Skeletal muscle cell (primary cell): ENCODE data around the gene DNAI2.
A peak's percentile ranks its signal among the peaks of the same experiment; 100 is the strongest.

Source experiments
- DNase-seq: peaks from one replicate; pipeline ENCODE4 v3.0.0-alpha.2; 2010; ENCODE audit warnings: low read depth
- H3K4me3 ChIP-seq: 2 replicates; pipeline ENCODE4 v1.5.1; 2011; ENCODE audit warnings: low read depth, mild to moderate bottlenecking, control low read depth, low read length, moderate library complexity

The DNAI2 gene

GRCh38 chr17:74274060-74274708 lies at the start of gene DNAI2:
Gene DNAI2, plus strand, starts transcription at chr17:74274234. Its CDS starts 7,584 bp downstream, at chr17:74281818.
- DNase-seq: no peak
- H3K4me3 ChIP-seq: no peak within 1 kb of the TSS

- no peak overlapping the region for H3K4me3 ChIP-seq
- no peak for DNase-seq
Observed at GRCh38 chr17:74224959-74225725, 48.9 kb upstream of the DNAI2 start.

- DNase-seq: no peak
- H3K4me3 ChIP-seq: no peak overlapping the region
Observed at GRCh38 chr17:74226252-74226651, 47.8 kb upstream of the DNAI2 start.

GRCh38 chr17:74227271-74228080 lies 46.6 kb upstream of the DNAI2 start:
- no peak for DNase-seq
- H3K4me3 ChIP-seq: no peak overlapping the region

- no peak overlapping the region for H3K4me3 ChIP-seq
- DNase-seq: no peak
Observed at GRCh38 chr17:74228306-74228978, 45.6 kb upstream of the DNAI2 start.

- no peak overlapping the region for H3K4me3 ChIP-seq
- no peak for DNase-seq
Observed at GRCh38 chr17:74230896-74231295, 43.1 kb upstream of the DNAI2 start.

- H3K4me3 ChIP-seq: no peak overlapping the region
- DNase-seq: no peak
Observed at GRCh38 chr17:74231928-74232907, 41.8 kb upstream of the DNAI2 start.

GRCh38 chr17:74233937-74234336 lies 40.1 kb upstream of the DNAI2 start:
- DNase-seq: no peak
- no peak overlapping the region for H3K4me3 ChIP-seq

GRCh38 chr17:74234486-74234885 lies 39.5 kb upstream of the DNAI2 start:
- no peak for DNase-seq
- no peak overlapping the region for H3K4me3 ChIP-seq

- no peak for DNase-seq
- no peak overlapping the region for H3K4me3 ChIP-seq
Observed at GRCh38 chr17:74235040-74235581, 38.9 kb upstream of the DNAI2 start.

GRCh38 chr17:74235911-74236371 lies 38.1 kb upstream of the DNAI2 start:
- DNase-seq: no peak
- H3K4me3 ChIP-seq: no peak overlapping the region

GRCh38 chr17:74237321-74237720 lies 36.7 kb upstream of the DNAI2 start:
- no peak overlapping the region for H3K4me3 ChIP-seq
- no peak for DNase-seq

- DNase-seq: peak; percentile 65
- no peak overlapping the region for H3K4me3 ChIP-seq
Observed at GRCh38 chr17:74239172-74239571, 34.9 kb upstream of the DNAI2 start.

- no peak overlapping the region for H3K4me3 ChIP-seq
- DNase-seq: peak; percentile 87
Observed at GRCh38 chr17:74240618-74241205, 33.3 kb upstream of the DNAI2 start.

GRCh38 chr17:74241431-74241830 lies 32.6 kb upstream of the DNAI2 start:
- H3K4me3 ChIP-seq: no peak overlapping the region
- DNase-seq: no peak

- no peak overlapping the region for H3K4me3 ChIP-seq
- DNase-seq: no peak
Observed at GRCh38 chr17:74241847-74242246, 32.2 kb upstream of the DNAI2 start.

- H3K4me3 ChIP-seq: no peak overlapping the region
- DNase-seq: no peak
Observed at GRCh38 chr17:74243013-74243755, 30.9 kb upstream of the DNAI2 start.
